Hematopoietic multipotent progenitor cell treated with erythropoietin and hydrocortisone succinate and interleukin-3 and kit ligand, for 6 days (in vitro differentiated cells): ENCODE measurements around the gene CREB3L1.

ENCODE experiments used
- DNase-seq: peaks from one replicate; pipeline ENCODE4 v3.0.0-alpha.2; 2015

The CREB3L1 gene

DNA sequence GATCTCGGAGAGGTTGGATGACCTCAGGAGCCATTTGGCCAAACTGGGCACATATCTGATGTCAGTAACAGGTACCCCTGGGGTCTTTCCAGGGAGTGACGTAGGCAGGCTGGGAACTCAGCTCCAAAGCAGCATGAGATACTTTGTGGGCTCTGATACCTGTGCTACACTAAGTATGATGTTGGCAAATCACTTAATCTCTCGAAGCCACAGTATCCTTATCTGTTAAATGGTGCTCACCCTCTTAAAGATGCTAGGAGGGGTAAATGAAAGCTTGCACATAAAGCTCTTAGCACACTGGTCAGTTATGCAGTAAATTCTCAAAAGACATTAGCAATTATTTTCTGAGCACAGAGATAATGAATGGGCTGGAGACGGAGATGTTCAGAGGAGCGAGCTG, 52.7 kb downstream of the CREB3L1 start:
- no peak for DNase-seq

DNA sequence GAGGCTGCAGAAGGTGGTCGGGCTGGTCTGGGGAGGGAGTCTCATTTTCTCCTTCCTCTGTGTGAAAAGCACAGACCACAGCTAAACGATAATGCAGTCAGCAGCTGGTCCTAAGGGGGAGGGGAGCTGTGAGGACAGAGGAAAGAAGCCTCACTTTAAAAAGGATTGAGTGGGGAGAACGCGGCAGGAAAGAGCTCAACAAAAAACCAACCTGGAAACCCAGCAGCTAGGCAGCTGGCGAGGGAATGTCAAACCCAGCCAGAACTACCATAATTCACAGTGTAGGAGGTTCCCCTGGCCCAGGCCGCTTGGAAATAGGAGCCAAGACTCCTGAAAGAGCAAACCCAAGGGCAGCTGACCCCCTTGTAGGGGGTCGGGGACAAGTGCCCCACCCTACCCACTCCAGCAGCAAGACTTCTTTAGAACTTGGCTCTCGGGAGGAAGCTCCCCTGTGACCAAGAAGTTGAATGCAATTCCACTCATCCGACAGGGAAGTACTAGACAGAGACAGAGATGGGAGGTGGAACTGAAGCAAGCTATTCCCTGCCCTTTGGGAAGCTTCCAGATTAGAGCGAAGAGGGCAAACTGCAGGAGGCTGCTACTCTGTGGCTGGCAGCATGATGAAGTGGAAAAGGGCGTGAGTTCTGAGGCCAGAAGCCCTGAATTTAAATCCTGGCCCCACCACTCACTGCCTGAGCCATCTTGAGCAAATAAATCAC, 53.3 kb downstream of the CREB3L1 start:
- DNase-seq = no peak

GRCh38 chr11:46331282-46331984, 54.0 kb downstream of the CREB3L1 start:
- no peak for DNase-seq

- DNase-seq = no peak
Observed at GRCh38 chr11:46332093-46332567, 54.7 kb downstream of the CREB3L1 start.

DNA sequence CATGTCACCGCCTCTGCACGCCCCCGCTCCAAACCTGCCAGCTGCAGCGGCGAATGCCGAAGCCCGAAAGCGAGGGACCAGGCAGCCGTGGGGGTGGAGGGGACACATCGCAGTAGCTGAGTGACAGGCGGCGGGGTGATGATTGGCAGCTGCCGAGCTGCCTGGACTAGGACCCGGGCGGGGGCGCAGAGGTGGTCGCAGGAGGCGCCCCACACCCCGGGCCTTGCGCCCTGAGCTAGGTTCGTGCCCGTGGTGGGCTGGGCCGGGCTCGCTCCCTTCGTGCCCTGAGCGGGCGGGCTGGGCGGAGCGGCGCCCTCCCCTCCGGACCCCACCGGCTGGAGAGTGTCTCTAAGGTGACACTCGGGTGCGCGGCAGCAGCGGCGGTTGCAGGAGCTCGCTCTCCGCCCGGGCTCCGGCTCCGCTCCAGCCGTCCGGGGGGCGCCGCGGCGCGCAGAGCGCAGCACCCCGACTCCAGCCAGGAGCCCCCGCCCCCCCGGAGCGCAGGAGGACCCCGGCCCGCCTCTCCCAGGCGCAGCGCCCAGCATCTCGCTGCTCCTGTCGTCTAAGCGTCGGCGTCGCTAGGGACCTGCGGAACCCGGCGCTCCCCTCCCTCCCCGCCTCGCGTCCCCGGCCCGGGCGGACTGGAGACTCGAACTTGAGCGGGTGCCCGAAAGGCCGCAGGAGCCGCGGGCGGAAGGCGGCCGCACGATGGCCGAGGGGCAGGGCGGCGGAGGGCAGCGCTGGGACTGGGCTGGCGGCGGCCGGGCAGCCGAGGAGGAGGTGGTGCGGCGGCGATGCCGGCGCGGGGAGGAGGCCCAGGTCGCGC, 55.3 kb downstream of the CREB3L1 start:
- DNase-seq = no peak

- no peak for DNase-seq
Observed at GRCh38 chr11:46333394-46333947, 56.0 kb downstream of the CREB3L1 start.

- no peak for DNase-seq
Observed at GRCh38 chr11:46334211-46334610, 56.7 kb downstream of the CREB3L1 start.

DNA sequence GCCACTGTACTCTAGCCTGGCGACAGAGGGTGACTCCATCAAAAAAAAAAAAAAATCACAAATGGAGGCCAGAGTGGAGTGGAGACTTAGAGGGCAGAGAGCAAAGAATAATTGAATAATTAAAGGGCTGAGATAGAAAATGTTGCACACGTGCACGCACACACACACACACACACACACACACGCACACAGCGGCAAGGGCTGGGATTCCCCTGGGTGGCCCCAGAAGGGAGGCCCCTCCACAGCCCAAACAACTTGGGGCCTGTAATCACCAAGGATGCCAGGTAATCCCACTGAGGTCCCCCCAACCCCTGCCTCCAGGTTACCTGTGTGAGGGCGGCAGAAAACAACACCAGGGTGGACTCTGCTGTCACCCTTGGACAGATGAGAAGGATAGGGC, 57.8 kb downstream of the CREB3L1 start:
- DNase-seq = no peak

GRCh38 chr11:46335890-46336562, 58.6 kb downstream of the CREB3L1 start:
- DNase-seq = no peak

- DNase-seq = peak; percentile 77
Observed at GRCh38 chr11:46336563-46337180, 59.2 kb downstream of the CREB3L1 start.

GRCh38 chr11:46337626-46338345, 60.3 kb downstream of the CREB3L1 start:
- DNase-seq = no peak

- DNase-seq = no peak
Observed at GRCh38 chr11:46338636-46338987, 61.1 kb downstream of the CREB3L1 start.

DNA sequence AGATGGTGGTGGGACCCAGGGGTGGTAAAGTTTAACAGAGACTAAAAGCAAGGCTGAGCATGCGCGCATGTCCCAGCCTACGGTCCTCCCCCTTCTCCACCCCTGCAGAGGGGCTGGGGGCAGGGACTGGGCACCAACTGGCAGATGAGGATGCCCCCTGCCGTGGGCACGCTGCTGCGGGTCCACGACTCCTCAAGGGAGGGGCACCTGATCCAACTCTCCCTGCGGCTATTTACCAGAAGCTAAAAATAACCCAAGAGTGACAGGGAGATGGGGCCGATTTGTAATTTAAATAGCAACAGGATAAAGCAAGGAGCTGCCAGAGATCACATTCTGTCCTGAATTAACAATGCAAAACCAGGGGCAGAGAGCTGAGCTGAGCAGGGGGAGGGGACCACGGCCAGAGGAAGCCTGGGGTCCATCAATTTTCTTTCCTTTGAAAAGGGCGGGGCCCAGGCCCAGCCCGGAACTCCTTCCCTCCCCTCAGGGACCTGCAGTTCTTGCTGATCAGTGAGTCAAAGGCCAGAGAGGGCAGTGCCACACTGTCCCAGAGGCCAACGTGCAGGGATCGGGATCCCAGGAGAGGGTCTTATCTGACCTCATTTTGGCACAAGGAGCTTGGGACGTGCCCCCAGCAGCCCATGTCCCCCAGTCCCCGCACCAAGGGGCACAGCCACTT, 61.7 kb downstream of the CREB3L1 start:
- DNase-seq = no peak

DNA sequence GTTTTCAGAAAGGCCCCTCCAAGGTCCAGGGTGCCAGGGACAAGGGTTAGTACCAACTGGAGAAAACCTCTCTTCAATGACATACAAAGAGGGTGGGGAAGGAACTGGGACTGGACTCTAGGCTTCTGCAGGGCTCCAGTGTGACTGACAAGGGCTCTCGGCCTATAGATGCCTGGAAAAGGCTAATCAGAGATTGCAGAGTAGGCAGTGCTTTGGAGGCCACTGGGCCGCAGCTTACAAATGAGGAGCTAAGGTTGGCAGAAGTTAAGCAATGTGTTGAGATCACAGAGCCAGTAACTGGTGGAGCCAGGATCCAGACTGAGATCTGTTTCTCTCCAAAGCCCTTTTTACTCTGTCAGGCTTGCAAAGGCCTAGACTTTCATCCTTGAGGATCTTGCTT, 62.4 kb downstream of the CREB3L1 start:
- no peak for DNase-seq

GRCh38 chr11:46341454-46341853, 64.0 kb downstream of the CREB3L1 start:
- DNase-seq = no peak

- DNase-seq = peak; percentile 53
Observed at GRCh38 chr11:46342239-46342638, 64.8 kb downstream of the CREB3L1 start.

- DNase-seq = no peak
Observed at GRCh38 chr11:46343520-46343919, 66.1 kb downstream of the CREB3L1 start.

DNA sequence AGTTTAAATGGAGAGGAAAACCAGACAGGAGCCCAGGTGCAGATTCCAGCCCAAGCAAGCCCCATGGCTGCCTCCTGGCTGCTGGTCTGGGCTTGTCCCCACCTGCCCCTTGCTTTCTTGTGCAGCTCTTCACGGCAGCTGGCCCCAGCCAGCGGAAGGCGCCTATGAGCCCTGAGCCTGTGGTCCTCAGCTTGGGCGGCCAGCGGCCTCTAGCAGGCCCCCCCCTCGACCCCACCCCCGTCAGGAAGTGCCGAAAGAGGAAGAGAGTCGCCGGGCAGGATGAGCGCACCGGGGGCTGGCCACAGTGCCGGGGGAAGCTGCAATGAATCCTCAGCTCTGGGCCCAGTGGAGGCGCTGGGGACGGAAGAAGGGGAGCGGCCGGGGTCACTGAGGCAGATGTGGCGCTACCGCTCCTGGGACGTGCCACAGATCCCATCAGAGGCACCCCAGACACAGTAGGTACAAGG, 67.7 kb downstream of the CREB3L1 start:
- peak; percentile 62 for DNase-seq

DNA sequence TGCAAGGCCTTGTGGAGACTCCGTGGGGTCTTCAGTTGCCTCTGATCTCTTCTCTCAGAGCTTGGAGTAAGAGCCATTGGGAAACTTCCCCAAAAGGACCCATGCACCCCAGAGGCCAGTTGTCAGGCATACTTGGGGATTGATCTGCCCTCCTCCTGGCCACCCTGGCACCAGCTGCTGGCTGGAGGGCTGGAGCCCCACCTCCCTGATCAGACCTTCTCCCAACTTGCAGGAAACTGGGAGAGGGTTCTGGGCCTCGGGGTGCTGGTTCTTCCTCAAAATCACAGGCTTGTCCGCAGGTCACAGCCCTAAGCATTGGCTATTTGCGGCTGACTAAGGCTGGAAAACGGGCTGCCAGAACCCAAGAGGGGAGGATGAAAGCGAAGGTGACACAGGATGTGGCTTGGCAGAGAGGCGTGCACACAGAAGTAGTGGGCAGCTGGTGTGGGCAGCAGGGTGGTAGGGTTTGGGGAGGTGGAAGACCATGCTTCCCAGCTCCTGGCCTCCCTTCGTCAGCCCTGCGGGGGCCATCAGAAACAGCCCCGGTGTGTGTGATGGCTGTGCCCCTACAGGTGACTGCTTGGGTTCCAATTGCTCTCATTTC, 68.5 kb downstream of the CREB3L1 start:
- DNase-seq = no peak

DNA sequence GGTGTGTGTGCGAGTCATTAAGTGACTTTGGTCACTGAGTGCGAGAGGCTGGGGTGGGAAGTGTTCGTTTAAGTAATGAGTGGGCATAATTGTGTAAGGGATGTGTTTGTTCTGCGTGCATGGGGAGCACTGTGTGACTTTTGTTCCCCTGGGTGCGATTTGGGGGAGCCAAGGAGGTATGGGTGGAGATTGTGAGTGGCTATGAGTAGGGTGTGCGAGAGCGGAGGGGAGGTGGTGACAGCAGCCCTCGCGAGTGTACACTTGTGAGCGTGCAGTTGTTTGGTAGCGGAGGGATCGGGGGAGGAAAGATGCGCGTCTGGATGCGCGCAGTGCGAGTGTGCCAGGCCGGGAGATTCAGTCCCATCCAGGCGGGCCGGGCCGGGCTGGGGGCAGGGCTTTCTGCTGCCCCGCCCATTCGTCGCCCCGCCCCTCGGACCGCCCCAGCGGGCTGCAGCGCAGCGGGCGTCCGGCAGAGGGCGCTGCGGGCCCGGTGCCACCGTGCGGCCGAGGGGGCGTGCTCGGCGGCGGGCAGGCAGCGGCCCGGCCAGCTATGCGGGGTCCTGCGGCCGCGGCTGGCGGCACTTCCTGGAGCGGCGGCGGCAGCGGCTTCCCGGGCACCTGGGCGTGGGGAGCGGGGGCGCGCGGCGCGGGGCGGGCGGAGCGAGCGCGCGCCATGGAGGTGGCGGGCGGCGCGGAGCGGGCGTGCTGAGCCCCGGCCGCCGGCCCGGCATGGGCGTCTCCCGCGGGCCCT, 69.6 kb downstream of the CREB3L1 start, which contains the start of gene DGKZ:
DGKZ (plus strand) TSS at position 578 of the 751 bp plus-strand sequence. CDS start 197 bp downstream, outside the sequence.
- DNase-seq = peak; percentile 86
